ENCODE results near the gene LRRC15. TPM values are rescaled to one million over a fixed set of nuclear protein-coding genes. Genes with fewer than 3 reads are reported as not detected.

The LRRC15 gene
- total and polyA plus RNA-seq, 2 donors (not counting 3 experiments of a cell fraction or from before 2014, with no cell fraction given): not detected

- ChIA-PET POLR2A (no interaction called here), CTCF (interaction anchor here (0.9 to 7.1 kb wide), 8 partner anchors 9 to 682 kb away, joined by 3 to 84 read pairs (median 31); partner anchors contain the start of gene GP5)
- H4K20me1 ChIP-seq (replicated peaks; ENCODE audit: control insufficient read depth, extremely low read depth, insufficient read depth, low read length): no peaks in the 10 kb centered on the region
- DNase-seq (ENCODE audit: low read depth, low spot score) (no peak), FAIRE-seq (no peak)
- BruUV-seq (replicated peaks): no TSS peak
- H3K9me1 ChIP-seq (replicated peaks; ENCODE audit: control insufficient read depth, extremely low read depth, insufficient read depth, low read length): no peaks in the 10 kb centered on the region
- no peak overlapping the region for H3K9ac ChIP-seq (replicated peaks; ENCODE audit: extremely low read depth, insufficient read depth, low read length)
- H3K4me3 ChIP-seq (replicated peaks in 1 of 3; ENCODE audit: insufficient read depth in 1 of 3, low read depth in 1 of 3, low read length in 3 of 3): no peak overlapping the region
- dilution Hi-C loops (cut with MboI; ENCODE audit: extremely low pct_ligation_motif_present, low sequenced_read_pairs) (no loop called here), intact Hi-C loops (cut with micrococcal nuclease) (no loop called here)
- H3K9me3 ChIP-seq (replicated peaks; ENCODE audit: control insufficient read depth, insufficient read depth, low read length): no peaks in the 10 kb centered on the region
- no peak overlapping the region for H2AFZ ChIP-seq (ENCODE audit: low read depth, low read length)
- H3K27ac ChIP-seq (ENCODE audit: insufficient read depth, low read depth, low read length): no peak overlapping the region
- no peaks in the 10 kb centered on the region for H3K79me2 ChIP-seq (ENCODE audit: control insufficient read depth, insufficient read depth, low read length)
- TF ChIP-seq EZH2 (IDR thresholded peaks at IDR 0.05; ENCODE audit: borderline replicate concordance, low read depth, low read length, severe bottlenecking) (no peak), MAX (IDR thresholded peaks at IDR 0.05; ENCODE audit: insufficient read depth, insufficient read length) (no peak), MYC (IDR thresholded peaks at IDR 0.05; ENCODE audit: low read depth, low read length) (no peak), JUN (IDR thresholded peaks at IDR 0.05; ENCODE audit: borderline replicate concordance, insufficient read depth, insufficient read length, low read depth) (no peak), GATA2 (IDR thresholded peaks at IDR 0.05; ENCODE audit: insufficient read depth, insufficient read length, low read depth, low read length) (no peak), POLR2AphosphoS5 (IDR thresholded peaks at IDR 0.05; ENCODE audit: insufficient read depth, low read depth, low read length) (no peak), POLR2A (IDR thresholded peaks at IDR 0.05; ENCODE audit: low read depth, low read length) (no peak), FOS (IDR thresholded peaks at IDR 0.05; ENCODE audit: borderline replicate concordance, insufficient read depth, low read length) (no peak), CTCF (IDR thresholded peaks at IDR 0.05; ENCODE audit: extremely low read depth in 1 of 2, insufficient read depth in 1 of 2, low read depth in 1 of 2, low read length in 2 of 2) (no peak)
- peaks cover 0 to under 1% of the 10 kb centered on the region in 2 experiments for H3K27me3 ChIP-seq (ENCODE audit: control insufficient read depth in 2 of 2, insufficient read depth in 2 of 2, low read length in 2 of 2)
- H3K36me3 ChIP-seq (ENCODE audit: control insufficient read depth in 2 of 2, extremely low read depth in 1 of 2, insufficient read depth in 2 of 2, low read length in 2 of 2): no peaks in the 10 kb centered on the region
- no peaks in the 10 kb centered on the region for H3K4me1 ChIP-seq (ENCODE audit: control insufficient read depth, extremely low read depth, insufficient read depth, low read length)
- no peak overlapping the region for H3K4me2 ChIP-seq (ENCODE audit: insufficient read depth, low read length)
Measured at GRCh38 chr3:194346621-194347020, 22.9 kb downstream of the LRRC15 start.
